AG04449 (cell line): ENCODE data around the gene HSPBP1.

ENCODE experiments used
- CTCF ChIA-PET: fragments of 350-600 bp; formaldehyde crosslinking; extraction: SDS; loops from one replicate; lab custom pipeline; 2021; ENCODE audit warnings: antibody characterized with exemption; lab: Yijun Ruan, JAX
- POLR2A ChIA-PET: fragments of 400-600, 350-600 bp; formaldehyde crosslinking; extraction: SDS; loops from one replicate; lab custom pipeline; 2020; ENCODE audit warnings: antibody characterized with exemption, inconsistent platforms; lab: Yijun Ruan, JAX
- DNase-seq: peaks from one replicate; pipeline ENCODE4 v3.0.0-alpha.2; 2010; ENCODE audit warnings: low read depth, low spot score
- H3K4me3 ChIP-seq: 2 replicates; pipeline ENCODE4 v1.5.1; 2011; ENCODE audit warnings: low read depth, mild to moderate bottlenecking, control low read depth, low read length
- CTCF ChIP-seq: IDR thresholded peaks from one replicate; pipeline ENCODE4 v1.5.1; 2011; ENCODE audit warnings: mild to moderate bottlenecking, moderate library complexity, low read length, control low read depth, inconsistent platforms; ENCODE audit not compliant: insufficient read depth; ENCODE audit errors: missing control alignments

HSPBP1 gene

GRCh38 chr19:55320844-55321419, 41.0 kb upstream of the HSPBP1 start:
- ChIA-PET POLR2A (no interaction called here), CTCF (interaction anchor here (1.3 to 14.1 kb wide), 6 partner anchors 17 to 147 kb away, joined by 3 to 135 read pairs (median 4); partner anchors contain the start of gene TMEM238)
- no peak for TF ChIP-seq CTCF
- H3K4me3 ChIP-seq, result no peak overlapping the region
- DNase-seq, result no peak

- DNase-seq, result no peak
- POLR2A ChIA-PET, result no interaction called here
Observed at GRCh38 chr19:55319785-55320184, 39.9 kb upstream of the HSPBP1 start.

GRCh38 chr19:55316646-55317045, 36.7 kb upstream of the HSPBP1 start:
- H3K4me3 ChIP-seq, result no peak overlapping the region
- no peak for DNase-seq
- CTCF ChIA-PET, result interaction anchor here (0.8 to 14.1 kb wide), 4 partner anchors 10 to 66 kb away, joined by 3 to 135 read pairs (median 7); no protein-coding TSS in a partner anchor
- POLR2A ChIA-PET, result no interaction called here
- no peak for TF ChIP-seq CTCF

More at GRCh38 chr19:55319785-55320184, 39.9 kb upstream of the HSPBP1 start:
- no peak for TF ChIP-seq CTCF
- H3K4me3 ChIP-seq, result peak overlapping the region; percentile 33
- CTCF ChIA-PET, result interaction anchor here (1.5 to 14.1 kb wide), 4 partner anchors 16 to 148 kb away, joined by 3 to 135 read pairs (median 4); no protein-coding TSS in a partner anchor

GRCh38 chr19:55315956-55316525, 36.1 kb upstream of the HSPBP1 start:
- CTCF ChIA-PET, result interaction anchor here (1.2 to 14.1 kb wide), 2 partner anchors 13 to 67 kb away, joined by 3 to 135 read pairs; no protein-coding TSS in a partner anchor
- no peak for DNase-seq
- TF ChIP-seq CTCF, result no peak
- H3K4me3 ChIP-seq, result no peak overlapping the region
- POLR2A ChIA-PET, result no interaction called here

GRCh38 chr19:55314396-55314795, 34.5 kb upstream of the HSPBP1 start:
- TF ChIP-seq CTCF, result no peak
- CTCF ChIA-PET, result interaction anchor here (1.3 to 14.1 kb wide), 3 partner anchors 10 to 25 kb away, joined by 3 to 135 read pairs (median 7); partner anchors contain the start of gene KMT5C
- POLR2A ChIA-PET, result no interaction called here
- no peak for DNase-seq
- H3K4me3 ChIP-seq, result no peak overlapping the region
